HS-27A (cell line): ENCODE data around the gene ATP5F1B.
A peak's percentile ranks its signal among the peaks of the same experiment; 100 is the strongest.
"Not testable (repeated sequence)": the region's sequence is repeated elsewhere in the genome, so short reads cannot be mapped to it uniquely, and the experiment has no call there.

Source experiments
- DNase-seq: peaks from one replicate; pipeline ENCODE4 v3.0.0-alpha.2; 2012; ENCODE audit warnings: low read depth, missing footprints

Gene ATP5F1B

DNA sequence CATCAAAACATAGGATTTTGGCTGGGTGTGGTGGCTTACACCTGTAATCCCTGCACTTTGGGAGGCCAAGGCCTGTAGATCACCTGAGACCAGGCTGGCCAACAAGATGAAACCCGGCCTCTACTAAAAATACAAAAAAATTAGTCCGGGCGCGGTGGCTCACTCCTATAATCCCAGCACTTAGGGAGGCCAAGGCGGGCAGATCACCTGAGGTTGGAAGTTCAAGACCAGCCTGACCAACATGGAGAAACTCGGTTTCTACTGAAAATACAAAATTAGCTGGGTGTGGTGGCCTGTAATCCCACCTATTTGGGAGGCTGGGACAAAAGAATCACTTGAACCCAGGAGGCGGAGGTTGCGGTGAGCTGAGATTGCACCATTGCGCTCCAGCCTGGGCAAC is 2.2 kb upstream of the ATP5F1B start:
- DNase-seq: not testable (repeated sequence)

DNA sequence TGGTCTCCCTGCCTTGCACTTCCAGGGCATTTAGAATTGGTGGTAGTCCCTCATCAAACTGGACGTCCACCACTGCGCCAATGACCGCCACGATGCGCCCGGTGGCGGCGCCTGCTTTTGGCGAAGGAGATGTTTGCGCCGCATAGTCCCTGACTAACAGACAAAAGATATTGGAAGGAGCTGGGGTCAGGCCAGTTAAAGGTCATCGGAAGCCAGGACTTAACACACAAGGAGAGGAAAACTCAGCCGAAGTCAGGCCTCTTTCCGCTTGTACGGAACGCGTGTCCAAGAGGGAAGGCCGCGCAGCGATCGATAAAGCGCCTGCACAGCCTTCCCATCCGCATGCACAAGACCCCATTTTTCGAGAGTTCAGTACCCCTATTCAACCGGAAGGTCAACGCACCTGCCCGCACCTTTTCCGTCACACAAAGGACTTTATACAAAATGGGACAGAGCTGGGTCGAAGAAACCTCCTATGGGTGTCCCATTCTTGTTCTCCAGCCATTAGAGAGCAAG is 525 bp downstream of the ATP5F1B start:
- no peak for DNase-seq

DNA sequence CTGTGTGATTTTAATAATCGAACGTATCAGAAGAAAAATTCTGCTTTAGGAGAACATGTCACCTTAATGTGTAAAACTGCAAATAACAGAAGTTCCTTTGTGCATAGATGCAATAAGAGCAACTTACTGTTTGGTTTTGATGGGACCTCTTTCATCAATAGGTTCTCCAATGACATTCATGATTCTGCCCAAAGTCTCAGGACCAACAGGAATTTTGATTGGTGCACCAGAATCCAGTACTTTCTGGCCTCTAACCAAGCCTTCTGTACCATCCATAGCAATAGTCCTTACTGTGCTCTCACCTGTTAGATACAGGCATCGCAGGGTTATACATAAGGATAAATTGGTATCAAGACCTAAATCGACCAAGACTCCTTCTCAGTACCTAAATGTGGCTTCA is 1.1 kb downstream of the ATP5F1B start:
- no peak for DNase-seq

DNA sequence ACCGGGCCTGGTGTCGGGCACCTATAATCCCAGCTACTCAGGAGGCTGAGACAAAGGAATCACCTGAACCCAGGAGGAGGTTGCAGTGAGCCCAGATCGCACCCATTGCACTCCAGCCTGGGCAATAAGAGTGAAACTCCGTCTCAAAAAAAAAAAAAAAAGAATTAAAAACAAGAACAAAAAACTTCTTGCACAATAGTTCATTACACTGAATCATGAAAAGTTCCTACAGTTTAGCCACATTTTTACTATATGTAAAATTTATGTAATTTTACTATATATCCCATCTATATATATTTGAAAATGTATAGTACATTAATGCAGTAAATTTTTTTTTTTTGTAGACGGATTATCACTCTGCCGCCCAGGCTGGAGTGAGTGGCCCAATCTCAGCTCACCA is 4.6 kb downstream of the ATP5F1B start:
- DNase-seq: no peak

DNA sequence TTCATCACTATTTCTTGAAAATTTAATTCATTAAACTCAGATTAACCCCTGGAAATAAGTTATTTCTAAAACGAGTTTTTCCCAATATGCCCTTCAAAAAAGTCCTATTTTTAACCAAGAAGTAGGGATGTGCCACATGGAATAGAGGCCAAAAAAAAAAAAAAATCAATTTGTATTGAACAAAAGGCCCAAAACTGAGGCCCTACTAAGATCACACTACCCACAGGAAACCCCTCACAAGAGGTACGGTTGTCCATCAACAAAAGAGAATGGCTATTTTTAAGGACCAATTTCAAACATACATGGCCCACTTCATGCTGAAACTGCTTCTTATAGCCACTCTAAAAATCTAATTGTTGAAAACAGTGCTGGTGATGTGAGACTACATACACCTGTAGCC is 8.2 kb downstream of the ATP5F1B start:
- no peak for DNase-seq

DNA sequence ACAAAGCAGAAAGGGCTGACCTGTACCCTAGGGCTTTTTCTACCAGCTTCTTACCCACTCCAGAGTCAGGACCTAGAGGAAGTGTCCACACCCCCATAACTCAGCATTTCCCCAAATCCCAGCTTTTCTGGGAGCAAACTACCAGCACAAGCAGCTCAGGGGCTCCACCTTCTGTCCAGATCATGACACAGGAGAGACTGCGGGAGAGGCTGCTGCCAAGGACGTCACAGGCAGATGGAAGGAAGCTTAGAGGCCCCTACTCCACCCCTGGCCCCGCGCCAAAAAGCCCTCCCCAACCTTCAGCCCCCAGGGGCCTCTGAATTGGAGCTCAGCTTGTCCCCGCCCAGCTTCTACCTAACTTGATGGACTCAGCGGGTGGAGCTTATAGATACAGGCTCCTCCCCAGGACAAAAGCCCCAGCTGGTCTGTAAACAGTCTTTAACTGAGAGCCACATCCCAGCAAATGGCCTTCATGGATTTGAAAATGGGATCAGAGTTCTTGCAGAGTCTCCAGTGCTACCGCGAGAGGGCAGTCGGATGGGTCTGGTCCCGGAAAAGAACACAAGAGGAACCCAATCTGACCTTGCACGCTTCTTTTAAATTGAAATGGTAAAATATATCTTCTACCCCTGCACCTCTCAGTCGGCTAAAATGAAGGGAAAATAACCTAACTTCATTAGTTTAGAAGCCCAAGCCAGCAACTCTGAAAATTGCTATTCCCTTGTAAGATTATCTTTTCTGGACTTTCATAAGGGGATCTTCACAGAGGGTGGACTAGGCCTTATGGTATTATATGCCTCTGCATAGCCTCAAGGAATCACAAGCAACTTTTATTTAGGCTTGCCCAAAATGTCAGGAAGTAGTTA is 8.9 kb downstream of the ATP5F1B start:
- DNase-seq: peak; percentile 97

DNA sequence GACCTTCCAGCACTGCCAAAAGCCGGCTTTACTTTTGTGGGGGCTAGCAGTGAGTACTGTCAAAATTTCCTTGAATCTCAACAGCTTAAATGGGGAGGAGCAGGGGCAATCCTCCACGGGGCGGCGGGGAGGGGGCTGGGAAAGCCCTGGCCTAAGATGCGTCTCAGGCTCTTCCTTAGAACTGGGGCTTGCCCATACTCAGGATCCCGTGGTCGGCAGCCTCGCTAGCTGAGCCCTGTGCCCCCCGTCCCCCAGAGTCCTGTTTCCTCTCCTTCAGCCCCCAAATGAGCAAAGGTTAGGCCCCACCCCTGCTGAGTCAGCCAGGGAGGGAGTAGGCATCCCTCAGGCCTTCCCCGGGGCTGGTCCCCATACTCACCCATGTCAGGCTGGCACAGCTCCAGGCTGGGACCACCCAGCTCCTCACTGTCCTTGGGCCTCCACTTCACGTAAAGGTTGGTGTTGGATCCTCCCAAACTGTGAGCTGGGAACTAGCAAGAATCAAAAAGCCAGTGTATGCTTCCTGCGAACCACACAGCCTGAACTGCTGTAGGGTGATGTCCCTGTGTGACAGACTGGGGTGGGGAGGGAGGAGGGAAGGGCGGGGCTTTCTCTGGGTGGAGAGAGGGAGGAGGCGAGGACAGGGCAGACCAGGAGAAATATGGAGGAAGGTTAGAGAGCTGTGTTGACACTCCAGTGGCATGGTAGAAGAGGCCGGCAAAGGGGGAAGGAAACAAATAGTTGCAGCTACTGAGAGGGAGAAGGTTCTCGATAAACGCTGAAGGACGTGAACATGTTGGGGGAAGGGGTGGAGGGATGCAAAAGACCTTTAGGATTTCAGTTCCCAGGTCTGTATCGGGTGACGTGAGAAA is 9.7 kb downstream of the ATP5F1B start:
- peak; percentile 84 for DNase-seq

DNA sequence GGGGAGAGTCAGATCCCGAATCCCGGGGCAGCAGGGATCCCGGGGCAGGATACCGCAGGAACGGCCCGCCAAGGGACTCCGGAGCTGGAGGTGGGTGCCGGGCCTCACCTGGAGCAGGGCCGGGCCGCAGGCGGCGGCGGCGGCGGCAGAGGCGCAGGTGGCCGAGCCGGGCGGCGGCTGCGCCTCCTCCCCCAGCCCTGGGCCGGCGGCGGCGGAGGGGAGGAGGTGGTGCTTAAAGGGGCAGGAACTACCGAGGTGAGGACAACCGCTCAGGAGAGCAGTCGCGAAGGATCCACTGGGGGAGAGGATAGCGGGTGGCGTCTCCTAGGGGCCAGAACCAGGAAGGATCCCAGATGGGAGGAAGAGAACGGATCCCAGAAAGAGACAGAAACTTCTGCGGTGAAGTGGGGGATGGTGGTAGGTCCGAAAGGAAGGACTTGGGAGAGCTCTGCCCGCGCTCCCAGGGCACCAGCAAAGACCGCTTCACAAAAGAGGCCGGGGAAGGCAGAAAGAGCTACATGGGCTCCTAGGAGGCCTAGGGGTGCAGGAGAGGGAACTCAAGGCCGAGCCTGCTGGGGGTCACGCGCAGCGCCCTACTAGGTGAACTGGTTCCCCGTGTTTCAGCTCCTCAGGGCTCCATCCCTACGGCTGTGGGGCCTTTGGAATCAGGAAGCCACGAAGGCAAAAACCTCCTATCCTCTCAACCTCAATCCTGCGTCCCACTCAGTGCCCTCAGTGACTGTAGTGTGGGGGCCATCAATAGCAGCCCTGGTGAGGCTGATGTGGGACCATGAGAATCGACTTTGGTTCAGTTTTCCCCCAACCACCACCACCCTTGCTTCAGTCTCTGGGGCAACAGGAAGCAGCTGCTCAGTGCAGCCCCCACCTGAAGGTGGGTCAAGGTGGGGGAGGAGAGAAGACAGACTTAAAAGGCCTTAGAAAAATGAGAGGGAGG is 10.7 kb downstream of the ATP5F1B start:
- no peak for DNase-seq

DNA sequence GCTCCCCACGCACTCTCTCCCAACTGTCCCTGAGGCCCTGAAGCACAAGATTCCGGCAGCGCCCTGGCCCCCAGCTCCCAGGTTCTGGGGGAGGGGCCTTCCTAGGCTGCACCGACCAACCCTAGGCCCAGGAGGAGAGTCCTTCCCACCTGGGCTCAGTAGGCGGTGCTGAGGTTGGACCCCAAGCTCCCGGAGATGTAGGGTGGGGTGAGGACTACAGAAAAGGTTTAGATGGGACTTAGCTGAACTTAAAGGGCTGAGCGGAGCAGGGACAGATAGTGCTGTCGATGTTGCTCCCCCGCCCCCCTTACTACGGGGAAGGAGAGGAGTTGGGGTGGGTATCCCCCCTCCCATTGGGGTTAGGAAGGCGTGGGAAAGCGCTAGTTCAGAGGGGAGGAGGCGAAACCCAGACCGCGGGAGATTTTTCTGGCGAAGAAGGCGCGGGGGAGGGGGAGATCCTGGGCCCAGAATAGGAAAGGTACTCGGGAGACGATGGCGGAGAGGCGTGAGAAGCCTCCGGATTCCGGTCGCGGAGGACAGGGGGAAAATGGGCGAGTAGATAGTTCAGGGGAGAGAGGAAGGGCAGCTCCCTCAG is 11.4 kb downstream of the ATP5F1B start:
- no peak for DNase-seq

DNA sequence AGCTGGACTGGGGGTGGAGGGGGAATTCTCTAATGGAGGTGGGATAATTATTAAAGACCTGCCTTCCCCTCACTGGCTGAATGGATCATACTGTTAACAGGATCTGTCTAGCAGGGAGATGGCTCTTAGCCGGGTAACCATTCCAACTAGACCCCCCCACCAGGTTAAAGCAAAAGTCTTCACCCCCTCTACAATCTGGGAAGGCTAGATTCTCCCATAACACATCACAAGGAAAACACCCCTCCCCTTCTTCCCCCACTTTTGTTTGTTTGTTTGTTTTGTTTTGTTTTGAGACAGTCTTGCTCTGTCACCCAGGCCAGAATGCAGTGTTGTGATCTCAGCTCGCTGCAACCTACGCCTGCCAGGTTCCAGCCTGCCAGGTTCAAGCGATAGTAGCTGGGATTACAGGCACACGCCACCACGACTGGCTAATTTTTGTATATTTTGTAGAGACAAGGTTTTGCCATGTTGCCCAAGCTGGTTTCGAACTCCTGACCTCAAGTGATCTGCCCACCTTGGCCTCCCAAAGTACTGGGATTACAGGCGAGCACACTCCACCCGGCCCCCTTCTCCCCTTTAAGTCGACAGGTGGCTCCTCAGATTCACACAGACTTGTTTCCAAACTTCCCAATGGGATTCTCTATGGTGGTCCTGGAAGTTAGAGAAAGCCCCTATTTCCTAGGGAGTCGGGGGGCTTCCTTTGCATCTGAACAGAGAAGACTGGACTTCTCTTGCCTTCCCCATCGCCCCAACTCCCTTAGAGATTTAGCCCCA is 12.1 kb downstream of the ATP5F1B start:
- no peak for DNase-seq

DNA sequence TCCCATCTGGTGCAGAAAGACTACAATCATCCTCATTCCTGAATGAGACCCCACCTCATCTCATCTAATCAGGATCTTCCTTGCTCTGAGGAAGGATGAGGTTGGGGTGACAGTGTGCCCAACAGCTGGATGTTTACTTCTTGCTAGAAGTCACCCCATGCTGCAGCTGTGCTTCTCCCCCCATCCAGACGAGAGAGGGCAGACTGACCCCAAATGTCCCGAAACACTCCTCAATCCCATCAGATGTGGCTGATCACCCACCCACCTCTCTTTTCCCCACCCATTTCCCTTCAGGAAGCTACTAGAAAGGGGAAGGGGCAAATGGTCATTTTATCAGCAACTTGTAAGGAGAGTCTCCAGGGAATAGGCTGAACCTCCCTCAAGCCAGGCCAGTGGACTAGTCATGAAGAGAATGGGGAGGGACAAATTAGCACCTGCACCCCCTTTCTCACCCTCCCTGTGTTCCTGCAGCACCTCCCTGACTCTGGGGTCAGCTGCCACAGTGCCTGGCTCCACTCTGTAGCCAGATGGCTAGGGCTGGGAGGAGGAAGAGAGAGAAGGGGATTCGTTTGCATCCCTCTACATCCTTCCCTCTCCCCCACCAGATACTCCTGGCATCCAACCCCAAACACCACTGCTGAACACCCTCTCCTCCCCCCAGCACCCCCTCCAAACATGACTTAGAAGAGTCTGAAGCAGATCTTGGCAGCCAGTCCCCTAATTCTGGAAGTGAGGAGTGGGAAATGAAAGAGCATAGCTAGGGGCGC is 12.9 kb downstream of the ATP5F1B start:
- no peak for DNase-seq

DNA sequence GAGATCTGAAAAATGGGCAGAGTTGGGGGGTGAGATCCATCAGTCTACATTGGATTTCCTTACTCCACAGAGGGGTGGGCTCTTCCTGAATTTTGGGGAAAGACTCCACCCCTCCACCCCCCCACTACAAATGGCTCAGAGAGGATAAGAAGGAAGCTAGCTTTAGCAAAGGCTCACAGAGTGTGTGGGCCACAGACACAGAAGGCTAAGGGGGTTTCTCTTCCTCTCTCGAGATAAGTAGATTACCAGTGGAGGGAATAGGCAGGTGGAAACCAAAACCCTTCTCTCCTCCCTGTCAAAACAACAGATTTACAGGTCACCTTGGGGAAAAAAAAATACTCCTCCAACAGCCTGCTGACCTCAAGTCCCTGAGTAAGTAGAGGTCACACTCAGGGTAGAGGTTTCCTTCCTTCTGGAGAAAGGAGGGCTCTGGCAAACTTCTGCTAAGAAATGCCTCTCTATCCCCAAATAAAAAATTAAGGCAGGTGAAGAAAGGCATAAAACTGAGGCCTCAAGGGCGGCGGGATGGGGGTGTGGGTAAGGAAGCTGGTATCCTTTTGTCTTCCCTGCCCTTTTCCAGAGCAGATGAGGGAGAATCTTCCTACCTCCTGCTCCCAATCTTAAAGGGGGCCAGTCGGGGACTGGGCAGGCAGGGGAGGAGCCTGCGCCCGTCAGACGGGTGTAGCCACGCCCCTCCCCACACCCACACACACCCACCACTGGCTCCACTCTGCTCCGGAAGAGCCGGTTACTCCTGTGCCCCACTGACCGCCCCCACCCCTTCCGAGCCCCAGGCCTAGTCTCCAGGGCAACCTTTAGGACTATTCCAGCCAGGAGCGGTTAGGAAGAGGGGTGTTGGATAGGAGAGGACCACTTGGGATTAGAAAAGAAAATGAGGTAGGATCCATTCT is 13.7 kb downstream of the ATP5F1B start:
- no peak for DNase-seq

DNA sequence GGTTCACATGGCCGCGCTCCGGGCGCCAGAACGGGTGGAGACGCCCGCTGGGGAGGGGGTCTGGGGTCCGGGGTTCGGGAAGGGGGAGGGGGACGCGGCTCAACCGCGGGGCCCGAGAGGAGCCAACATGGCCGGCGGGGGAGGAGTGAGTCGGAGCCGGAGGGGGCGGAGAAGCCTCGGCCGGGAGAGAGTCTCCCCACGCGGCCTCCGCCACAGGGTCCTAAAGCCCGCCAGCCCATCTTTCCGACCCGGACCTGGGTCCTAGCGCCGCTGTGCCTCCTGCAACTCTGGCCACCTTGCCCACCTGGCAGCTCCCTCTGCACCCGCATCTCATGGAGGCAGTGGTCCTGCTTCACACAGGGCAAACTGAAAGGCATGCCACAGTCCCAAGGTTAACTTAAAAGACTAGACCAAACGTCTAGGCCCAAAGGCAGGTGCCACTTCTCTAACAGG is 15.6 kb downstream of the ATP5F1B start, which contains the start of gene BAZ2A:
Gene BAZ2A (minus strand): TSS at position 147 of the 453 bp plus-strand sequence. CDS start 12,796 bp downstream, outside the sequence.
- no peak for DNase-seq

DNA sequence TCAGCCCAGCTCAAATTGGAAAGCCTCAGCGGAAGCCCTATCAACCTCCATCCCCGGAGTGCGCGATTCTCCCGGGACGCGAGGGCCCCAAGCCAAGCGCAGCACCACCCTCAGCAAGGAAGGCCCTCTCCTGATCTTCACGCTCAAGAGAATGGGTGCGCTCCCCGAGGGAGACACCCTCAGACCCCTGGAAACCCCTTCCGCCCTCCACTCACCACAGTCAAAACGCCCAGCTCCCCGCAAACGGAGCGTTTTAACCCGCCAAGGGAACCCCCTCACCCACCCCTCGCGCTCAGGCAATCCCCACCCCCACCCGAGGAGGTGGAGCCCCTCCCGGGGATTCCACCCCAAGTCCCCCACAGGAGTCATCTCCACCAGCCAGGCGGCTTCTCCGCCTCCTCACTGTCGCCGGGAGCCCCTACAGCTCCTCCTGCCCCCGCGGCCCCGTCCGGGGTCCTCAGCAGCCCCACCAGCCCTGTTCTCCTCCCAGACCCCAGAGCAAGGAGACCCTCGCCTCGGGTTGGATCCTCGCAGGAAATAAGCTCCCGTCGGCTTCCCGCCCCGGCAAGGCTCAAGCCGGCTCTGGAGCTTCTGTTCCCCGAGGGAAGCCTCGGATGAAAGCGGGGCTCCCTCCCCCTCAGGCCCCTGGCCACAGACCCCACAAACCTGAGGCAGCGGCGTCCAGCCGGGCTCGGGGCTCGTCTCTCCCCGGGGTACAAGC is 16.2 kb downstream of the ATP5F1B start:
- DNase-seq: no peak

DNA sequence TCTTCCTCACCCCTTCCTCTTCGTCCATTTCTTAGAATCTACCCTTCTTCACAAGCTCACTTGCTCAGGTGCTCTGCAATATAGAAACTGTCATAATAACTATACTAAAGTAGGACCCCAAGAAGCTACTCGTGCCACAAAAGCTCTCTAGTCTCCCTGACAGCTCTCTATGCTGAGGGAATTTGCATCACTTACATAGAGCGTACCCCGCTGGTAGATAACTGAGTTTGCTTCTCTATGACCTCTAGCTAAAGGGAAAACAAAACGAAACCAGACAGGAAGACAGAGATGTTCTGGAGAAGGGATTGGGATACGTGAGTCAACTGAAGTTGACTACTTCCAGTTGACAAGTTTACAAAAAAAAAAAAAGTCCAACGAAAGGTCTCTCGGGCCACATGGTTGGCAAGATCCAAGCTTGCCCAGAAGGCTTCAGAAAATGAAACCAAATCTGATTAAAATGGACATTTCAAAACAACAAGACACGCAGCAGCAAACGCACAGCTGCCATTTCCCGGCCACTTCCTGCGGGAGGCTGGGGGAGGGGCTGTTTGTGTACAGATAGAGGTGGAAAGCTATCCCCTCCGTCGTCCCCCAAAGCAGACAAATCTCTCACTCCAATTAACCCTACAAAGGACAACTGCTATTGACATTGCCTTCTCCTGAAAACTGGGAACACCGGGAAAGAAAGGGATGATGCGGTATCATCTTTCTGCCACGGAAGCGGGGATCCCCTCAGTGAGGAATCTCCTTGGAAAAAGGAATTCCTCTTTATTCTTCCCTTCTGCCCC is 16.9 kb downstream of the ATP5F1B start:
- no peak for DNase-seq

DNA sequence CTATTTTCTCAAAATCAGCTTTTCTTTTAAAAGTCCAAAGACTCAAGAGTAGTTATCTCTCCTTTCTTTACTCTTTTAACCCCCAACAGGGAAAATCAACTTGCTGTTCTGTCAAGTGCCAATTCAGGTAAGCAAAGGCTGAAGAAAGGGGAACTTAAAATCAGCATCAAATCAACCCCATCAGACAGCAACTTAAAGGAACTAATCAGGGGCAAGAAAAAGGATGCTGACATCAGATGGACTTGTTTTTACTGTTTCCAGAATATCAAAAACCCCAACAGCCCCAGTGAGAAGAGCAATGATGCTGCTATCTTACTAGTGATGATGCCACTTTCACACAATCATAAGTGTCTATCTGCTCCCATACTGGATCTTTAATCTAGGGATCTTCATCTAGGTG is 19.1 kb downstream of the ATP5F1B start:
- DNase-seq: no peak

DNA sequence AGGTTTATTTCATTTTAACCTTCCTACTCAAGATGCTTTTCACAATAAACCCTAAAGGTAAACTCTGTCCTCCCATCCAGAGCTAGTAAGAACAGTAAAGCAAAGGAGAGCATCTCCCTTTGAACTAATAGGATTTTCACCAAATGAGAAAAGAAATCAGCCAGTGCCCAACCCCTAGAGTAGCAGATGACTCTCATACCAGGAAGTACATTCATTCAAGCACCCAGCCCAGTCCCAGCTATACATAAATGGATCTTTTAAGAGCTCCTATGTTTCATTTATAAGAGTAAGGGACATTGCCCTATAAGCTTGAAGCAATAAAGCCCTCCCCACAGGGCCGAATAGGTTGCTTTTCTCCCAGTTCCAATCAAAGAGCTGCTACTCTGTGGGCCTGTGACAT is 23.2 kb downstream of the ATP5F1B start:
- no peak for DNase-seq
